ENCODE data around the gene GALM. TPM values are rescaled to one million over a fixed set of nuclear protein-coding genes. Genes with fewer than 3 reads are reported as not detected.

GALM gene
- total RNA-seq, 1 experiment from 2014 or later: 8.2 TPM

DNA sequence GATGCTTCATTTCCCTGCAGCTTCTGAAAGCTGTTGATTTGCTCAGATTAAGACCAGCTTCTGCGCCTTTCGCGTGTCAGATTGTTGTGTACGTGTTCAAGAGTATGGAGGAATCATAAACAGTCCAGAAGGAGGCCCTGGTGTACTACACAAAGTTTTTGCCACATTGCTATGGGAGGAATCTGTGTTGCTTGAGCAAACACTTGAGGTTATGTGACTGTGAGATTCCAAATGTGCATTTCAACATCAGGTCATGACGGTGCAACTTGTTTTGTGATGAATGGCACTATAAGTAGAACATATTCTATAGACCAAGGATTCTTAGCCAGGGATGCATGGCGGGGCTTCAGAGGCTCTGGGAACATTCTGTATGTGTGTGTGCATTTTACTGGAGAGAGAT lies 50.3 kb downstream of the GALM start:
- no peak for DNase-seq (ENCODE audit: low read depth in 1 of 2, low spot score in 2 of 2)
- Histone ChIP-seq H3K4me3 (no peak overlapping the region), H3K27ac (no peak overlapping the region)

DNA sequence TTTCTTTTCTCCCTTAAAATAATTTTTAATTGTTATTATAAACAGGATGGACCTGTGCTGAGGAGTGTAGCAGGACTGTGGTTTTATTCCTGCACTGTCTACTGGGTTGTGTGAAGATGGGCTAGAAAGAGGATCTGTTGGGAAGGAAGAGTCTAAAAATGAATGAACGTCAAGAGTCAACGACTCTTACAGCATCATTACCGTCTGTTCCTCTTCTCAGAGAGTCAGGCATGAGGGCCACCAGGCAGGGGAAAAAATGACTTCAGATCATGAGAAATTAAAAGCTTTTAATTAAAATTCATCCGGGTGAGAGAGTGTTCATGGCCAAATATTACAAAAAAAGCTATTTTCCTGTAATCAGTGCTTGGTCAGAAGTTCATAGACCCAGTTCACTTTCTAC lies 52.7 kb downstream of the GALM start:
- no peak overlapping the region for H3K27ac ChIP-seq
- no peak for DNase-seq (ENCODE audit: low read depth in 1 of 2, low spot score in 2 of 2)
- H3K36me3 ChIP-seq: no peaks in the 10 kb centered on the region
- H3K4me3 ChIP-seq: no peak overlapping the region
- H3K9me3 ChIP-seq (replicated peaks): no peaks in the 10 kb centered on the region
- peaks cover 9% of the 10 kb centered on the region for H3K4me1 ChIP-seq (replicated peaks)
- H3K27me3 ChIP-seq (replicated peaks): no peaks in the 10 kb centered on the region

More for the DNA sequence above, 50.3 kb downstream of the GALM start:
- H3K4me1 ChIP-seq (replicated peaks): peaks cover 8% of the 10 kb centered on the region
- no peaks in the 10 kb centered on the region for H3K36me3 ChIP-seq
- no peaks in the 10 kb centered on the region for H3K27me3 ChIP-seq (replicated peaks)
- H3K9me3 ChIP-seq (replicated peaks): no peaks in the 10 kb centered on the region

DNA sequence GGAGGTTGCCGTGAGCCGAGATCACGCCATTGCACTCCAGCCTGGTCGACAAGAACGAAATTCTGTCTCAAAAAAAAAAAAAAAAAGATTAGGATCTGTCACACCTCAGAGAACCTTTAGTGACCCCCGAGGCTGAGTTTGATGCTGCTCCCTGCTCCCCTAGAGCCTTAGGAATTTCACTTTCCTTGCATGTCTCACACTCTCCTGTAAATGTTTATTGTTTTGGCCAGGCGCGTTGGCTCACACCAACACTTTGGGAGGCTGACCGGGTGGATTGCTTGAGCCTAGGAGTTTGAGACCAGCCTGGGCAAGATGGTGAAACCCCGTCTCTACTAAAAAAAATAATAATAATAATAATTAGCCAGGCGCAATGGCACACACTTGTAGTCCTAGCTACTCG lies 53.8 kb downstream of the GALM start:
- Histone ChIP-seq H3K27ac (no peak overlapping the region), H3K4me3 (no peak overlapping the region)

DNA sequence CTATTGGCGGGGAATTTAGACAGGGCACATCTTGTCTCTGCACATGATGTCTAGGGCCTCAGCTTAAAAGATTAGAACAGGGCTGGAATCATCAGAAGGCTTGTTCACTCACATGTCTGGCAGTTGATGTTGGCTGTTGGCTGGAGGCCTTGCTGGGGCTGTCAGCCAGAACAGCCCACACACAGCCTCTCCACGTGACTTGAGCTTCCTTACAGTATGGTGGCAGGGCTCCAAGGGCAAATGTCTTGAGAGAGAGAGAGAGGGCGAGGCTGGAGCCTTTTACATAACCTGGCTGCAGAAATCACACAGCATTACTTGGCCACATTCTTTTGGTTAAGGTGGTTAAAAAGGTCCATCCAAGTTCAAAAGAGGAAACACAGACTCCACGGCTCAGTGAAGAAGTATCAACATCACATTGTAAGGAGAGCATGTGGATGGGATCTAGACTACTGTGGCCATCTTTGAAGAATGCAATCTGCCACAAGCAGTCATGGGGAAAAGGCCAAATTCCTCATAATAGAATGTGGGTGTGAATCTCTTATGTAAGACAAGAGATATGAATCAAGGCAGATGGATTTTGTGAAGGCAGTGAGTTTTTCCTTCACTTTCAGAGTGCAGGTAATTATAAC lies 54.8 kb downstream of the GALM start:
- H3K4me1 ChIP-seq (replicated peaks): peaks cover 9% of the 10 kb centered on the region
- no peaks in the 10 kb centered on the region for H3K27me3 ChIP-seq (replicated peaks)
- H3K4me3 ChIP-seq: no peak overlapping the region
- no peaks in the 10 kb centered on the region for H3K9me3 ChIP-seq (replicated peaks)
- H3K36me3 ChIP-seq: no peaks in the 10 kb centered on the region
- peak; percentile 41 to 56 for DNase-seq (ENCODE audit: low read depth in 1 of 2, low spot score in 2 of 2)
- H3K27ac ChIP-seq: no peak overlapping the region

More for the DNA sequence above, 53.8 kb downstream of the GALM start:
- Histone ChIP-seq H3K4me1 (replicated peaks) (peaks cover 9% of the 10 kb centered on the region), H3K9me3 (replicated peaks) (no peaks in the 10 kb centered on the region), H3K36me3 (no peaks in the 10 kb centered on the region), H3K27me3 (replicated peaks) (no peaks in the 10 kb centered on the region)
- no peak for DNase-seq (ENCODE audit: low read depth in 1 of 2, low spot score in 2 of 2)

DNA sequence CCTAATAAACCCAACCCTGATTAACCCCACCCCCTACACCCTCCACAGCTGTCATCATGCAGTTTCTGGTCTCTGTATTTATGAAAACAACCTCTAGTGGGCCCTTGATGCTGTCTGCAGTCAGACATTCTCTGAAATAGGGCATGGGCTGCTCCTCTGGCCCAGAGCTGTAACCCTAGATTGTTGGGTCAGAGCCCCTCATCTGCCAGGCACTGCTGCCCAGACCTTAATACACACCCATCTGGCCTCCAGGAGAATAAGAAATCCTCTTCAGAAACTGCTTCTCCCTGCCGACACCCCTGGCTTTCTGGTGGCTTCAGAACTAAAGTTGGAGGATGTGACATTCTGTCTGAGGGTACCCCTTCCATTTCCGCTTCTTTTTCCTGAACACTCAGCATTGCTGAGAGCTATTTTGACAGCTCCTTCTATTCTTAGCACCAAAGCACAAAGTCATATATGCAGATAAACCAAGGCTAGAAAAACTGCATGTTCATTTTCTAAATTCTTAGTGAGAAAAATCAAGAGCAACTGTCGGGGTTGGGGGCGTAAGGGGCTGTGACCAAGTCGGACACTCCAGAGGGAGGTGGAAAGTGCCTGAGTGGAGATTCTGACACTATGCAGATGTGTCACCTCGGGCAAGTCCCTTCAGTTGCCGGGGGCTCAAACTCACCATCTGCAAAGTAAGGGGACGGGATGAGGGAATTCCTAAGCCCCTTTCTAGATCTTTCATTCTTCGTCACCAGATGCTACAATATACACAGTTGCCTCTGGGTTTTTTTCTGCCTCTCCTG lies 56.6 kb downstream of the GALM start:
- Histone ChIP-seq H3K36me3 (no peaks in the 10 kb centered on the region), H3K4me1 (replicated peaks) (peaks cover 9% of the 10 kb centered on the region), H3K27ac (no peak overlapping the region), H3K4me3 (no peak overlapping the region), H3K27me3 (replicated peaks) (no peaks in the 10 kb centered on the region), H3K9me3 (replicated peaks) (no peaks in the 10 kb centered on the region)
- DNase-seq (ENCODE audit: low read depth in 1 of 2, low spot score in 2 of 2): no peak

DNA sequence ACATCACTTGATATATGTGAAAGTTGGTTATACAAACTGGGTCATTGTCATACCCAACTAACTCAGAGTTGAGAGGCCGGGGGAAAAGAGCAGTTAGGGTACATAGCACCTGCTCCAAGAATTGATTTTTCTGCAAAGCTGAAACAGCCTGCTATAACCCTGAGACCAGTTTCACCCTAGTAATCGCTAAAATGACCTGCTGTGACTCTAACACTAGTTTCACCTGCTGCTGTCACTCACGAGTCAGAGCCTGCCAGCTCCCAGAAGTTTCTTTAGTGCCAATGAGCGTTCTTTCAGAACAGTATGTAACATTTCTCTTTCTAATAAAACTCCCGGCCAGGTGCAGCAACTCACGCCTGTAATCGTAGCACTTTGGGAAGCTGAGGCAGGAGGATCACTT lies 57.3 kb downstream of the GALM start:
- DNase-seq (ENCODE audit: low read depth in 1 of 2, low spot score in 2 of 2): no peak

DNA sequence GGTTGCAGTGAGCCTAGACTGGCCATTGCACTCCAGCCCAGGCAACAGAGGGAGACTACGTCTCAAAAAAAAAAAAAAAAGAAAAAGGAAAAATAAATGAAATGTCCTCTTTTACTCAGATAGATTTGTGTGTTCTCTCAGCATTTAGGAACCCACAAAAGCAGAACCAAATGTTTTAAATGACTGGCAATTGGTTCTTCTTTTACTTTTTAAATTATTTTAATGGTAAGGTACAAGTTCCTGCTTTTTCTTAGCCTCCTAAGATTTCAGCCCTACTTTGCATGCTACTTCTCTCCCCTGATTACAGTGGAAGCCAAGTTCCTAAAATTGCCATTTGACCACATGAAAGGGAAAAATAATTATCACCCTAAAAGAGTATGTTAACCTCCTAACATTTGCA lies 61.7 kb downstream of the GALM start:
- no peak for DNase-seq (ENCODE audit: low read depth in 1 of 2, low spot score in 2 of 2)
- H3K36me3 ChIP-seq: no peaks in the 10 kb centered on the region
- H3K4me3 ChIP-seq: no peak overlapping the region
- no peaks in the 10 kb centered on the region for H3K4me1 ChIP-seq (replicated peaks)
- H3K27me3 ChIP-seq (replicated peaks): no peaks in the 10 kb centered on the region
- H3K9me3 ChIP-seq (replicated peaks): no peaks in the 10 kb centered on the region
- H3K27ac ChIP-seq: no peak overlapping the region

More for the DNA sequence above, 57.3 kb downstream of the GALM start:
- H3K27me3 ChIP-seq (replicated peaks): no peaks in the 10 kb centered on the region
- no peaks in the 10 kb centered on the region for H3K9me3 ChIP-seq (replicated peaks)
- H3K4me3 ChIP-seq: no peak overlapping the region
- no peaks in the 10 kb centered on the region for H3K36me3 ChIP-seq
- H3K4me1 ChIP-seq (replicated peaks): peaks cover 9% of the 10 kb centered on the region
- no peak overlapping the region for H3K27ac ChIP-seq

DNA sequence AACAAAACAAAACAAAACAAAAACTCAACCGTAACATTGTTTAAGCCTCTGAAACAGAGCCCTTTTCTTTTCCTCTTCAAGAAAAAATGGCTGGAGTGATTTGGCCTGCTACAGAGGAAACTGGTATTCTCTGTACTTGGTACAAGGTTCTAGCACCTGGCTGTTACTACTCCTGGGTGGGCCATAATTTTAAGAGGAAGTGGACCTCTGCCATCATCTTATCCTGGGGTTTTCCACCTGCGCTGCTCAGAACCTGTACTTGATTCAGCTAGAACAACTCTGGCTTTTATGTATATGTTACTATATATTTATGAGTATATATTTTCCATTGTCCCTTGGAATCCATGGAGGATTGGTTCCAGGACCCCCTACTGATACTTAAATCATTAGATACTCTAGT lies 62.8 kb downstream of the GALM start:
- no peaks in the 10 kb centered on the region for H3K4me1 ChIP-seq (replicated peaks)
- H3K27me3 ChIP-seq (replicated peaks): no peaks in the 10 kb centered on the region
- H3K36me3 ChIP-seq: no peaks in the 10 kb centered on the region
- no peak overlapping the region for H3K27ac ChIP-seq
- no peak overlapping the region for H3K4me3 ChIP-seq
- no peak for DNase-seq (ENCODE audit: low read depth in 1 of 2, low spot score in 2 of 2)
- H3K9me3 ChIP-seq (replicated peaks): no peaks in the 10 kb centered on the region

DNA sequence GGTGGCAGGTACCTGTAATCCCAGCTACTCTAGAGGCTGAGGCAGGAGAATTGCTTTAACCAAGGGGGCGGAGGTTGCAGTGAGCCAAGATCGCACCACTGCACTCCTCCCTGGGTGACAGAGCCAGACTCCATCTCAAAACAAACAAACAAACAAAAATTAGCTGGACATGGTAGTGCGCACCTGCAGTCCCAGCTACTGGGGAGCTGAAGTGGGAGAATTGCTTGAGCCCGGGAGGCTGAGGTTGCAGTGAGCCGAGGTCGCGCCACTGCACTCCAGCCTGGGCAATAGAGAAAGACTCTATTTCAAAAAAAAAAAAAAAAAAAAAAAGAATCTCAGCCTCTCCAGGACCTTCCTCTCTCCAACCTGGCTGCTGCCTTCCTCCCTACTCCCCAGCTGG lies 65.2 kb downstream of the GALM start:
- Histone ChIP-seq H3K36me3 (no peaks in the 10 kb centered on the region), H3K4me1 (replicated peaks) (no peaks in the 10 kb centered on the region), H3K27ac (no peak overlapping the region), H3K9me3 (replicated peaks) (no peaks in the 10 kb centered on the region), H3K4me3 (no peak overlapping the region), H3K27me3 (replicated peaks) (no peaks in the 10 kb centered on the region)
- DNase-seq (ENCODE audit: low read depth in 1 of 2, low spot score in 2 of 2): no peak

DNA sequence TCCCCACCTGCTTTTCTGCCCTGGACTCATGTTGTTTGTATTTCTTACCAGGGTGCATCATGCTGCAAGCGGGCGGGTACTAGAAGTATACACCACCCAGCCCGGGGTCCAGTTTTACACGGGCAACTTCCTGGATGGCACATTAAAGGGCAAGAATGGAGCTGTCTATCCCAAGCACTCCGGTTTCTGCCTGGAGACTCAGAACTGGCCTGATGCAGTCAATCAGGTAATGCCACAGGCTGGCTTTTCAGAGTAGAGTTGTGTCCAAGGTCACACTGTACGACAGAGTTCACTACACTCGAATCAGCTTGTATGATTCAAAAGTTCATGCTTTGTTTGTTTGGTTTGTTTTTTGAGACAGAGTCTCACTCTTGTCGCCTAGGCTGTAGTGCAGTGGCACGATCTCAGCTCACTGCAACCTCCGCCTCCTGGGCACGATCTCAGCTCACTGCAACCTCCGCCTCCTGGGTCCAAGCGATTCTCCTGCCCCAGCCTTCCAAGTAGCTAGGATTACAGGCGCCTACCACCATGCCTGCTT lies 65.8 kb downstream of the GALM start:
- no peaks in the 10 kb centered on the region for H3K4me1 ChIP-seq (replicated peaks)
- H3K27me3 ChIP-seq (replicated peaks): no peaks in the 10 kb centered on the region
- no peaks in the 10 kb centered on the region for H3K9me3 ChIP-seq (replicated peaks)
- H3K4me3 ChIP-seq: no peak overlapping the region
- no peak overlapping the region for H3K27ac ChIP-seq
- no peak for DNase-seq (ENCODE audit: low read depth in 1 of 2, low spot score in 2 of 2)
- H3K36me3 ChIP-seq: peaks cover 1% of the 10 kb centered on the region; the same call in 1 of the 2 replicates

DNA sequence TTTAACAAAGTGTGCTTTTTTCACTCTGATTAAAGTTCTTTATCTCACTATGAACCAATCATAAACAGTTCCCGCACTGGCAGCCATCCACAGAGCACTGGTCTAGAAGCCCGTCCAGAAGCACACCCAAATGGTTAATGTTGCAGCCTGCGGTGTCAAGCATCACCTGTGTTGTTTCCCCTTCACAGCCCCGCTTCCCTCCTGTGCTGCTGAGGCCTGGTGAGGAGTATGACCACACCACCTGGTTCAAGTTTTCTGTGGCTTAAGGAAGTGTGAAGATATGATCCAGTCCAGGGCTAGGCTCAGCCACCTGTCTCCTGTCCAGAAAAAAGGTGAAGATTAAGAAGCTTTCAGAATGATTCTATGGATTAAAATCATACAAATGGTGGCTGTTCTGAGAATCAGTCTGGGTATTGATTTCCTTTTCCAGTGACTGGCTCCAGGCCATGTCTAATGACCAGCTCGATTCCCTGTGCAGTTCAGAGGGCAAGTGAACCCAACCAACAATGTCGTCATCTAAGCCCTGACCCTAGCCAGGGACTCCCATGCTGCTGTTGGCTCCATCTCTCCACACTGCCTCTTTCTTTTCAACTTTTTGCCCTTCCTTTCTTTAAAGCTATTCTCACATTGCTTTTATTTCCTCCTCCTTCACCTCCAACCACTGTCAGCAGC lies 67.5 kb downstream of the GALM start:
- no peak for DNase-seq (ENCODE audit: low read depth in 1 of 2, low spot score in 2 of 2)
- Histone ChIP-seq H3K4me1 (replicated peaks) (no peaks in the 10 kb centered on the region), H3K4me3 (no peak overlapping the region)

DNA sequence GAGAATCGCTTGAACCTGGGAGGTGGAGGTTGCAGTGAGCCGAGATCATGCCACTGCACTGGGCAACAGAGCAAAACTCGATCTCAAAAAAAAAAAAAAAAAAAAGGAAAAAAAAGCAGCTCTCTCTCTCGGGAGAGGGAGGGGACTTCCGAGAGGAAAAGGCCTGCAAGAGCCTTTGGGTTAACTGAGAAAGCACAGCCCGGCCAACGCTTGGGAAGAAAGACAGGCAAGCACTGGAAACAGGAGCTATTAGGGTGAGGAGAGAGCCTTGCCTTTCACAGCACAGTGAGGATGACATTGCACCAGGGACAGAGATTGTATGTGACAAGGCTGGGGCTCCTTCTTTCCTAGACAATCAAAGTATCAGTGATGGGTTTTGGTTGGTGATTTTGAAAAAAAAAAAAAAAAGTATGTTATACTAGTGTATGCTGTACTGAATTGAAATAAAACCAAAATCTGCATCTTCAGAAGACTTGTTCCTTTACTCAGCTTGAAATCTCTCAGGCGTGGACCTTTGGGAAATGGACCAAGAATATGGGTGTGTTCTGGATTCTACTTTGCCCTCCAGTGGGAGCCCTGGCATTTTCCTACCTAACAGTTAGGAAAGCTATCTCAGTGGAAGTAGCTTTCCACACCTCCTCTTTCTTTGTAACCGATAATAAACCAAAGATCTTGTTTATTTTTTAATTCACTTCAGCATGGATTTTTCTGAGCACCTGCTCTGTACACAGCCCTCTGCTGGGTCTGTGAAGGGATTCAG lies 68.6 kb downstream of the GALM start:
- H3K27ac ChIP-seq: no peak overlapping the region
- H3K4me3 ChIP-seq: no peak overlapping the region
- peaks cover 25% of the 10 kb centered on the region for H3K36me3 ChIP-seq
- no peaks in the 10 kb centered on the region for H3K27me3 ChIP-seq (replicated peaks)
- no peaks in the 10 kb centered on the region; the same call in 1 of the 2 replicates for H3K9me3 ChIP-seq (replicated peaks)
- DNase-seq (ENCODE audit: low read depth in 1 of 2, low spot score in 2 of 2): no peak
- H3K4me1 ChIP-seq (replicated peaks): no peaks in the 10 kb centered on the region

More for the DNA sequence above, 67.5 kb downstream of the GALM start:
- no peak overlapping the region for H3K27ac ChIP-seq
- H3K36me3 ChIP-seq: peaks cover 17% of the 10 kb centered on the region
- no peaks in the 10 kb centered on the region for H3K27me3 ChIP-seq (replicated peaks)
- H3K9me3 ChIP-seq (replicated peaks): no peaks in the 10 kb centered on the region

DNA sequence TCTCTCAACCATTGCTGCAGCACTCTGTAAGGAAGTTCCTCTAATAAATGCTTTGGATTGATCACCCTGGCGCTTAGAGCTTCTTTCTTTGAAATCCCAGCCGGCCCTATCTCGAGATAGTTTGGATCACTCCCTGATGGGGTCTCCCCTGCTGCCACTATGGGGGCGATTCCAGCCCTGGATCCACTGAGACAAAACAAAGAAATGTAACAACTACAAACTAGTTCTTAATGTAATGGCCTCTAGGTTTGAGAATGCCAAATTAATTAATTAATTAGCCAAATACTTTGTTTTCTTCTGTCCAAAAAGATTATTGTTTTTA lies 70.0 kb downstream of the GALM start:
- Histone ChIP-seq H3K27ac (no peak overlapping the region), H3K4me3 (no peak overlapping the region), H3K27me3 (replicated peaks) (no peaks in the 10 kb centered on the region), H3K9me3 (replicated peaks) (no peaks in the 10 kb centered on the region; the same call in 1 of the 2 replicates), H3K4me1 (replicated peaks) (no peaks in the 10 kb centered on the region), H3K36me3 (peaks cover 37% of the 10 kb centered on the region)
- DNase-seq (ENCODE audit: low read depth in 1 of 2, low spot score in 2 of 2): no peak
